ENCODE measurements around the gene RHOV. TPM values are rescaled to one million over a fixed set of nuclear protein-coding genes. Genes with fewer than 3 reads are reported as not detected.

RHOV gene
- total RNA-seq, 4 donors from 2014 or later, result 0.67 to 1.6 (median 0.88) TPM; not detected in 1

DNA sequence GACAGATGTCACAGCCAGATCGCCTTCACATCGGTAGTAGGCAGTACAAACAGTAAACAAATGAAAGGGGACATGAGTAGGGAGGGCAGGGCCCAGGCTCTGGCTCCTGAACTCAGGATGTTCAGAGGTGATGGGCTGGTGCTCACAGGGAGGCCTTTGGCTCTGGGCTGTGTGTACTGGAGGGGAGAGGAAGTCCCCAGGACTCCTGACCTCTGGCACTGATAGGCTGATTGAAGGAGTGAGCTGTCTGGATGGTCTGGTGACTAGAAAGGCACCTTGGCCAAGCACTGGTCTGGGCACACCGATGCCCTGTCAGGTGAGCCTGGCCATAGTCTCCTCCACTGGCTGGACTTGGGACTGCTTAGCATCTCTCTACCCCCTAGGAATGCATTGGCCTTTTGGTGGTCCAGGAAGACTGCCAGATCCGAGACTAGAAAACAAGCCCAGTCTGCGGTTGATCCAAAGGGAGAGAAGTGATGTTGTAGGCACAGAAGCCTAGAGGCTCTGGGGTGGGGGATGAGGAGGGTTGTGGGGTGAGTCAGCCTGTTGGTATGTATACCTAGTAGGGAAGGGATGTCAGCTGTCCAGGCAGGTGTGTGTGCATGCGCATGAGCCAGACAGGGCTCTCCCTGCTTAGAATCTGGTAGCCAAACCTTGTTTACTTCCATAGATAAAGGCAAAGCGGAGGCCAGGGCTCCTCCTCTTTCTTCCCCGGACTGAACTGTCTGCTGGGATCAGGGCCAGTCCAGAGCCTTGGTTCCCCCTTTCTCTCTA is 28.3 kb downstream of the RHOV start:
- Histone ChIP-seq H3K27ac (peak overlapping the region in 3 of 4 donors; percentile 83 to 94 (median 92)), H3K4me3 (peak overlapping the region in 3 of 4 donors; percentile 60 to 73 (median 69)), H3K36me3 (peaks cover 0 to 9% (median 0%) of the 10 kb centered on the region in 3 donors), H3K4me1 (peaks cover 0 to 25% (median 14%) of the 10 kb centered on the region in 4 donors), H3K27me3 (no peaks in the 10 kb centered on the region), H3K9me3 (no peaks in the 10 kb centered on the region)
- DNase-seq, result peak in 2 of 3 donors; percentile 82 to 87
- TF ChIP-seq, protein P1, sequence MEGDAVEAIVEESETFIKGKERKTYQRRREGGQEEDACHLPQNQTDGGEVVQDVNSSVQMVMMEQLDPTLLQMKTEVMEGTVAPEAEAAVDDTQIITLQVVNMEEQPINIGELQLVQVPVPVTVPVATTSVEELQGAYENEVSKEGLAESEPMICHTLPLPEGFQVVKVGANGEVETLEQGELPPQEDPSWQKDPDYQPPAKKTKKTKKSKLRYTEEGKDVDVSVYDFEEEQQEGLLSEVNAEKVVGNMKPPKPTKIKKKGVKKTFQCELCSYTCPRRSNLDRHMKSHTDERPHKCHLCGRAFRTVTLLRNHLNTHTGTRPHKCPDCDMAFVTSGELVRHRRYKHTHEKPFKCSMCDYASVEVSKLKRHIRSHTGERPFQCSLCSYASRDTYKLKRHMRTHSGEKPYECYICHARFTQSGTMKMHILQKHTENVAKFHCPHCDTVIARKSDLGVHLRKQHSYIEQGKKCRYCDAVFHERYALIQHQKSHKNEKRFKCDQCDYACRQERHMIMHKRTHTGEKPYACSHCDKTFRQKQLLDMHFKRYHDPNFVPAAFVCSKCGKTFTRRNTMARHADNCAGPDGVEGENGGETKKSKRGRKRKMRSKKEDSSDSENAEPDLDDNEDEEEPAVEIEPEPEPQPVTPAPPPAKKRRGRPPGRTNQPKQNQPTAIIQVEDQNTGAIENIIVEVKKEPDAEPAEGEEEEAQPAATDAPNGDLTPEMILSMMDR (IDR thresholded peaks at IDR 0.05), result no peak
- TF ChIP-seq POLR2A (IDR thresholded peaks at IDR 0.05), result peak; percentile 71 to 83

DNA sequence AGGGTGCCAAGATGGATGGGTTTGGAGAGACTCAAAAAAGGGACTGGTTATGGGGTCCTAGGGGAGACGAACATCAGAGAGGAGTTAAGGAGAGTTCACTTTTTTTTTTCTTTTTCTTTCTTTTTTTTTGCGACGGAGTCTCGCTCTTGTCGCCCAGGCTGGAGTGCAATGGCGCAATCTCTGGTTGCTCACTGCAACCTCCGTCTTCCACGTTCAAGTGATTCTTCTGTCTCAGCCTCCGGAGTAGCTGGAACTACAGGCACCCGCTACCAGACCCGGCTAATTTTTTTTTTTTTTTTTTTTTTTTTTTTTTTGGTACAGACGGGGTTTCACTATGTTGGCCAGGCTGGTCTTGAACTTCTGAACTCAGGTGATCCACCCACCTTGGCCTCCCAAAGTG is 29.0 kb downstream of the RHOV start:
- TF ChIP-seq, protein P1 (IDR thresholded peaks at IDR 0.05), result no peak
- TF ChIP-seq POLR2A (IDR thresholded peaks at IDR 0.05), result no peak
- Histone ChIP-seq H3K4me3 (peak overlapping the region; percentile 60 to 76 (median 71)), H3K27me3 (no peaks in the 10 kb centered on the region), H3K27ac (peak overlapping the region in 3 of 4 donors; percentile 83 to 94 (median 92)), H3K36me3 (peaks cover 0 to 5% (median 0%) of the 10 kb centered on the region in 3 donors), H3K9me3 (no peaks in the 10 kb centered on the region), H3K4me1 (peaks cover 0 to 20% (median 14%) of the 10 kb centered on the region in 4 donors)
- DNase-seq, result no peak

DNA sequence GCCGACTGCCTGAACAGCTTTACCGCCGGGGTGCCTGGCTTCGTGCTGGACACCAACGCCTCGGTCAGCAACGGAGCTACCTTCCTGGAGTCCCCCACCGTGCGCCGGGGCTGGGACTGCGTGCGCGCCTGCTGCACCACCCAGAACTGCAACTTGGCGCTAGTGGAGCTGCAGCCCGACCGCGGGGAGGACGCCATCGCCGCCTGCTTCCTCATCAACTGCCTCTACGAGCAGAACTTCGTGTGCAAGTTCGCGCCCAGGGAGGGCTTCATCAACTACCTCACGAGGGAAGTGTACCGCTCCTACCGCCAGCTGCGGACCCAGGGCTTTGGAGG is 29.4 kb downstream of the RHOV start:
- no peak for TF ChIP-seq POLR2A (IDR thresholded peaks at IDR 0.05)
- TF ChIP-seq, protein P1 (IDR thresholded peaks at IDR 0.05), result peak in 1 of 6 experiments; percentile 0
- H3K36me3 ChIP-seq, result peaks cover 0 to under 1% (median 0%) of the 10 kb centered on the region in 3 donors
- peak overlapping the region; percentile 60 to 76 (median 71) for H3K4me3 ChIP-seq
- peak in 2 of 3 donors; percentile 31 to 56 for DNase-seq
- H3K27ac ChIP-seq, result peak overlapping the region; percentile 61 to 94 (median 88)
- H3K9me3 ChIP-seq, result no peaks in the 10 kb centered on the region
- H3K27me3 ChIP-seq, result no peaks in the 10 kb centered on the region
- H3K4me1 ChIP-seq, result peaks cover 0 to 20% (median 12%) of the 10 kb centered on the region in 4 donors

DNA sequence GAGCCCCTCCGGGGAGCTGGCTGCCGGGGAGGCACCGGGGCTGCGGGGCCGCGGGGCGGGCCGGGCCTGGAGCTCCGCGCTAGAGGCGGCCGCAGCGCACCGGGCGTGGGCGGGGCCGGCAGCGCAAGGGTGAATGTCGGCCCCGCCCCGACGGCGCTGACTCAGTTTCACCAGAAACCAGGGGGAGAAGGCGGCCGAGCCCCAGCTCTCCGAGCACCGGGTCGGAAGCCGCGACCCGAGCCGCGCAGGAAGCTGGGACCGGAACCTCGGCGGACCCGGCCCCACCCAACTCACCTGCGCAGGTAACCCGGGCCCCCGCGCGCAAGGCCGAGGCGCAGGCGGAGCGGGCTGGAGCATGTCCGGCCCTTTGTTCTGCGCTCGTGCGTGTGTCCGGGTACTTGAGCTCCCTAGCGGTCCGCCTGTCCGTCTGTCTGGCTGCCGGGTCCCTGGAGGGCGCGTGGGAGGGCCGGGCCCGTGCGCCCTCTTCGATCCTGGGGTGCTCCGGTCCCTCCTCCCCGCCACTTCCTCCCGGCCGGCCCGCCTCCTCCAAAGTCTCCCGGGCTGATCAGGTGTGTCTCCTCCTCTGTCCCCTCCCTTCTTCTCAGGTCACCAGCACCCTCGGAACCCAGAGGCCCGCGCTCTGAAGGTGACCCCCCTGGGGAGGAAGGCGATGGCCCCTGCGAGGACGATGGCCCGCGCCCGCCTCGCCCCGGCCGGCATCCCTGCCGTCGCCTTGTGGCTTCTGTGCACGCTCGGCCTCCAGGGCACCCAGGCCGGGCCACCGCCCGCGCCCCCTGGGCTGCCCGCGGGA is 29.9 kb downstream of the RHOV start, which contains the start of gene SPINT1:
Gene SPINT1 (plus strand): TSS at position 164 of the 811 bp plus-strand sequence. CDS start 507 bp downstream, at position 671.
- no peaks in the 10 kb centered on the region for H3K36me3 ChIP-seq
- no peaks in the 10 kb centered on the region for H3K9me3 ChIP-seq
- TF ChIP-seq, protein P1 (IDR thresholded peaks at IDR 0.05), result peak in 2 of 6 experiments; percentile 3 to 13
- TF ChIP-seq POLR2A (IDR thresholded peaks at IDR 0.05), result peak; percentile 72 to 79
- peaks cover 0 to 20% (median 11%) of the 10 kb centered on the region in 4 donors for H3K4me1 ChIP-seq
- H3K27me3 ChIP-seq, result no peaks in the 10 kb centered on the region
- DNase-seq, result peak; percentile 51 to 88 (median 86)
- H3K27ac ChIP-seq, result peak within 1 kb of the TSS; percentile 61 to 94 (median 88)
- H3K4me3 ChIP-seq, result peak within 1 kb of the TSS; percentile 60 to 76 (median 71)

DNA sequence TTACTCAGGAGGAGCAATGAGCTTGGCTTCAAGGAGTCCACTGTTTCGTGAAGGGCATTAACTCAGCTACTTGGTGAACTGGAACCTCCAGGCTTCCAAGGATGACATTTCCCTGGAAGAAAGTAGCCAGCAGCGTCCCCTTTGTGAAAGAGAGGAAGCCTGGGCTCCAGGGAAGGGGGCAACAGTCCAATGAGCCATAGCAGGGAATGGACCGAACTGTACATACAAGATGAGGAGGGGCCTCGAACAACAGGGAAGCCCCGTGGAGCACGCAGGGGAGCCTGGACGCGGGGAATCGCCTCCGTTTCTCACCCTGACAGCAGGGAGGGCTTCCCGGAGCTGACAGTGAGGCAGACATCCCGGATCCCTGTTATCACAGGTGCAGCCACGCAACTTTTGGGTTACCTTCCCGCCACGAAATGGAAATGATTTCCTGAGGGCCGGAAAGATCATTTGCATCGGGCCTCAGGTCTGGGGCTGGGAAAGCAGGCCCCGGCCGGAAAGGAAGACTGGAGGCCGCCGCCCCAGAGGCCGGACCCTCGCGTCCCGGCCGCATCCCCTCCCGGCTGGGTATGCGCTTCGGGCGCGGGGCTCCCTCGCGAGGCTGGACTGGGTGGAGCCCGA is 30.7 kb downstream of the RHOV start:
- Histone ChIP-seq H3K27ac (peak overlapping the region; percentile 61 to 94 (median 88)), H3K4me1 (peaks cover 0 to 20% (median 11%) of the 10 kb centered on the region in 4 donors), H3K27me3 (no peaks in the 10 kb centered on the region), H3K36me3 (no peaks in the 10 kb centered on the region), H3K4me3 (peak overlapping the region; percentile 60 to 76 (median 71)), H3K9me3 (no peaks in the 10 kb centered on the region)
- DNase-seq, result no peak
- TF ChIP-seq POLR2A (IDR thresholded peaks at IDR 0.05), result no peak
- TF ChIP-seq, protein P1 (IDR thresholded peaks at IDR 0.05), result no peak
